GM12878 (cell line): ENCODE results near the gene CYSLTR2. TPM values are rescaled to one million over a fixed set of nuclear protein-coding genes. Genes with fewer than 3 reads are reported as not detected.

Experiments used
- ATAC-seq: fragments of 200-7000 bp; cut with Tn5 transposase; 3 replicates; pipeline ENCODE4 v1.9.1; 2020; ENCODE audit warnings: mild to moderate bottlenecking, moderate library complexity
- BruUV-seq: library from RNA; stranded (reverse); fragments of 400-500 nt; replicated peaks from 2 replicates; lab custom pipeline; 2021; lab: Mats Ljungman, UMichigan
- CTCF ChIA-PET: fragments of 300-600 bp; sonication (Branson Sonifier 250); formaldehyde crosslinking; extraction: SDS; loops from one replicate; lab custom pipeline; 2021; ENCODE audit warnings: inconsistent platforms; lab: Yijun Ruan, JAX
- POLR2A ChIA-PET: fragments of 350-600 bp; formaldehyde crosslinking; extraction: SDS; loops from one replicate; lab custom pipeline; 2021; ENCODE audit warnings: inconsistent platforms; lab: Charles Lee
- RAD21 ChIA-PET: fragments of 300-600 bp; sonication (Branson Sonifier 250); formaldehyde crosslinking; loops from one replicate; lab custom pipeline; 2023; ENCODE audit warnings: antibody characterized with exemption; ENCODE audit not compliant: unreplicated experiment; lab: Charles Lee
- SMC1A ChIA-PET: fragments of 300-600 bp; sonication (Branson Sonifier 250); formaldehyde crosslinking; loops from one replicate; lab custom pipeline; 2023; ENCODE audit not compliant: unreplicated experiment, uncharacterized antibody; lab: Charles Lee
- DNase-seq: peaks from one replicate; pipeline ENCODE4 v3.0.0-alpha.2; 2011; ENCODE audit warnings: low read depth, low spot score
- FAIRE-seq: peaks from 3 replicates; lab custom pipeline; 2011; peaks lifted over from hg19 to GRCh38; lab: Jason Lieb, UNC
- H2AFZ ChIP-seq: 2 replicates; pipeline ENCODE4 v1.6.0; 2011; ENCODE audit warnings: low read depth, low read length, control low read depth; ENCODE audit not compliant: control insufficient read depth
- H3K27ac ChIP-seq: 2 replicates; pipeline ENCODE4 v1.5.1; 2011; ENCODE audit warnings: control low read depth; ENCODE audit not compliant: control insufficient read depth, insufficient read depth
- H3K27me3 ChIP-seq, 2 experiments: replicated peaks in 1 of 2; 2 replicates each; pipeline versions ENCODE4 v1.6.0 to v1.6.1; 2011; ENCODE audit warnings: low read length in 1 of 2; ENCODE audit not compliant: control insufficient read depth in 2 of 2, insufficient read depth in 2 of 2
- H3K36me3 ChIP-seq, 2 experiments: 2 replicates each; pipeline ENCODE4 v1.5.1; 2011; ENCODE audit warnings: low read length in 1 of 2; ENCODE audit not compliant: control insufficient read depth in 2 of 2, insufficient read depth in 2 of 2
- H3K4me1 ChIP-seq: 2 replicates; pipeline ENCODE4 v1.6.1; 2011; ENCODE audit warnings: mild to moderate bottlenecking, low read length, moderate library complexity, mixed read lengths; ENCODE audit not compliant: control insufficient read depth, insufficient read depth
- H3K4me2 ChIP-seq: 2 replicates; pipeline ENCODE4 v1.6.0; 2011; ENCODE audit warnings: control low read depth; ENCODE audit not compliant: control insufficient read depth, insufficient read depth
- H3K4me3 ChIP-seq: fragments of 200-600 bp; sonication (generic); 2 replicates; pipeline ENCODE4 v1.5.1; 2016
- H3K79me2 ChIP-seq: 2 replicates; pipeline ENCODE4 v1.6.0; 2011; ENCODE audit warnings: low read length; ENCODE audit not compliant: control insufficient read depth, insufficient read depth
- H3K9ac ChIP-seq: 2 replicates; pipeline ENCODE4 v1.8.0; 2011; ENCODE audit warnings: low read length, control low read depth, mixed read lengths; ENCODE audit not compliant: control insufficient read depth, insufficient read depth
- H3K9me3 ChIP-seq: replicated peaks from 3 replicates; pipeline ENCODE4 v1.5.1; 2011; ENCODE audit warnings: mild to moderate bottlenecking, low read length; ENCODE audit not compliant: control insufficient read depth, insufficient read depth
- H4K20me1 ChIP-seq: 2 replicates; pipeline ENCODE4 v1.6.0; 2011; ENCODE audit not compliant: control insufficient read depth, insufficient read depth
- FOXK2 ChIP-seq: fragments of 450-650 bp; IDR thresholded peaks from 2 replicates; pipeline ENCODE4 v1.6.1; 2017; ENCODE audit warnings: mild to moderate bottlenecking, moderate library complexity
- GATAD2B ChIP-seq: fragments of 450-650 bp; conservative IDR thresholded peaks from 2 replicates; pipeline ENCODE4 v1.6.1; 2017; ENCODE audit warnings: low read depth, mild to moderate bottlenecking, moderate library complexity
- RAD21 ChIP-seq: IDR thresholded peaks from 2 replicates; pipeline ENCODE4 v1.6.1; 2011; ENCODE audit warnings: mild to moderate bottlenecking, low read depth, low read length, moderate library complexity; ENCODE audit not compliant: insufficient read depth
- RCOR1 ChIP-seq: conservative IDR thresholded peaks from 2 replicates; pipeline ENCODE4 v1.6.1; 2012; ENCODE audit warnings: low read depth, low read length, improper control_type of control experiment
- ZSCAN29 ChIP-seq: fragments of 450-650 bp; IDR thresholded peaks from 2 replicates; pipeline ENCODE4 v1.6.1; 2017; ENCODE audit warnings: mild to moderate bottlenecking, moderate library complexity
- whole genome bisulfite sequencing: methylation state at CpG from one replicate; pipeline ENCODE4 v1.1.6; 2016; ENCODE audit warnings: low lambda C conversion rate; ENCODE audit not compliant: insufficient replicate concordance, insufficient coverage; ENCODE audit errors: missing lambda C conversion rate; 5-methylcytosine and 5-hydroxymethylcytosine counted together
- in situ Hi-C: fragments of 300-500 bp; cut with MboI; formaldehyde crosslinking; loops from 9 replicates; pipeline ENCODE4 v1.14.3; 2018; ENCODE audit warnings: mixed read lengths
- intact Hi-C: fragments of 100-400 bp; cut with micrococcal nuclease; formaldehyde crosslinking; loops from one replicate; pipeline ENCODE4 v1.14.2; 2022; ENCODE audit not compliant: unreplicated experiment
- polyA plus RNA-seq, 11 experiments: library from polyadenylated mRNA; depleted of rRNA in 4 of 11; unstranded in 6 of 11; stranded (reverse) in 5 of 11; fragments of >200 nt; fragmentation: Nextera tagmentation in 4 of 11; fragmentation: Illumina TruSeq in 1 of 11; extraction: Ambion mirVana in 4 of 11; extraction: Trizol in 1 of 11; gene quantifications; 1 replicate in 1 of 11; 2 replicates in 10 of 11; pipeline versions ENCODE4 v1.2.1 to v1.2.3, GENCODE V29; 2011 to 2016; ENCODE audit warnings: inconsistent platforms in 2 of 11, missing spikeins in 2 of 11, low read depth in 1 of 11
- total RNA-seq, 4 experiments: library from RNA; depleted of rRNA in 3 of 4; stranded (reverse); fragments of >200 nt in 3 of 4; fragmentation: Illumina TruSeq in 1 of 4; extraction: Trizol in 1 of 4; gene quantifications; 2 replicates each; pipeline versions ENCODE4 v1.2.1 to v1.2.3, GENCODE V29; 2013 to 2021
- TF ChIP-seq, protein P1 (sequence below): fragments of 450-650 bp; formaldehyde crosslinking; IDR thresholded peaks from 2 replicates; pipeline ENCODE4 v1.4.0; 2022; ENCODE audit warnings: mild to moderate bottlenecking, moderate library complexity
- TF ChIP-seq, protein P2 (sequence below): fragments of 450-650 bp; IDR thresholded peaks from 2 replicates; pipeline ENCODE4 v1.6.1; 2017; ENCODE audit warnings: mild to moderate bottlenecking, moderate library complexity

CYSLTR2 gene
- total and polyA plus RNA-seq, 10 of the 15 experiments (the other 5 are each of a cell fraction or from before 2014, with no cell fraction given) = 0.02 to 0.08 (median 0.03) TPM; not detected in 5

DNA sequence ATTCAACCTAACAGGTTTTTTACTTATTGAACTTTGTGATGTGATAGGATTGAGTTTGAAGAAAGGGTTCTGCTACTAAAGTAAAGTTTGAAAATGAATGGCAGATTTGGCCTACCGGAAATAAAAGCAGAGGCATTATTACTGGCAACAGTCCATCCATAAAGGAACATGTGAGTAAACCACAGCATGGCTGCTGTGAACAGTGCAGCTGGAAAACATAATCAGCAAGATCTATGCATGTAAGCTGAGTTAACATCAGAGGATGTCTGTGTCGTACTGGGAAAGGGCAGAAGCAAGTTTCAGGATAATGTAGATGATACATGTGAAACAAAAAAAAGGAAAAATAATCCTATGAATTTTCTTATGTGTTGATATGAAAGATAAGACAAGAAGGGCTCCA is 87.6 kb downstream of the CYSLTR2 start:
- TF ChIP-seq FOXK2 (no peak), ZSCAN29 (no peak)
- H3K27me3 ChIP-seq = no peaks in the 10 kb centered on the region
- H4K20me1 ChIP-seq = no peaks in the 10 kb centered on the region
- no peak for FAIRE-seq
- SMC1A ChIA-PET = no interaction called here
- intact Hi-C loops (no loop called here), in situ Hi-C loops (no loop called here)
- RAD21 ChIA-PET = interaction anchor here (1.0 kb wide), 1 partner anchor 173 kb away, joined by 3 read pairs; no protein-coding TSS in a partner anchor
- H3K79me2 ChIP-seq = no peaks in the 10 kb centered on the region
- 15% methylated on average over 2 of the region's 2 CpGs for WGBS
- DNase-seq = no peak
- no peak overlapping the region for H3K4me2 ChIP-seq
- no peak overlapping the region for H3K27ac ChIP-seq
- no TSS peak for BruUV-seq
- H3K9me3 ChIP-seq = no peaks in the 10 kb centered on the region
- POLR2A ChIA-PET = no interaction called here
- H2AFZ ChIP-seq = no peak overlapping the region
- H3K9ac ChIP-seq = no peak overlapping the region
- CTCF ChIA-PET = no interaction called here
- no peak overlapping the region for H3K4me3 ChIP-seq
- H3K4me1 ChIP-seq = no peaks in the 10 kb centered on the region
- H3K36me3 ChIP-seq = no peaks in the 10 kb centered on the region
- ATAC-seq = no peak

DNA sequence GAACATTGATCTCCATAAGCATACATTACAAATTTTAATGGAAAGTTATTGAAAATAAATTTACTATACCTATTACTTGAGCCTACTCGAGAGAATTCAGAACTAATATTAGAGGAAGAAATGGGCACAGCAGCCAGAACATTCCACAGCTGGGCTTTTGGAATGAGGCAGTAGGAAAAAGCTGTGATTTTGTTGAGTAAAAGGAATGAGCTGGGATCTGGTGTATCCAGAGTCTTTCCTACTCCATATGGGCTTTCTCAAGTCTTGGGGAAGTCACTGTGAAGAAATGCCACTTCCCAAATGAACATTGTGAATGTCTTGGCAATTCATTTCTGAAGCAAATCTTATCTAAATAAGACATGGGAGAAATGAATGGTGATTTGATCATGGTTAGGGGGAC is 93.1 kb downstream of the CYSLTR2 start:
- ChIA-PET CTCF (interaction anchor here (0.7 to 6.8 kb wide), 3 partner anchors 15 to 680 kb away, joined by 3 to 73 read pairs (median 3); no protein-coding TSS in a partner anchor), POLR2A (no interaction called here), RAD21 (no interaction called here), SMC1A (no interaction called here)
- Histone ChIP-seq H3K4me3 (no peak overlapping the region), H3K36me3 (no peaks in the 10 kb centered on the region), H3K9ac (no peak overlapping the region), H3K4me1 (peaks cover 10% of the 10 kb centered on the region), H3K27me3 (no peaks in the 10 kb centered on the region; a peak in 1 of 4 replicates), H3K4me2 (no peak overlapping the region), H3K9me3 (no peaks in the 10 kb centered on the region), H4K20me1 (no peaks in the 10 kb centered on the region), H3K27ac (no peak overlapping the region), H2AFZ (no peak overlapping the region), H3K79me2 (no peaks in the 10 kb centered on the region)
- intact Hi-C loops (no loop called here), in situ Hi-C loops (no loop called here)
- ATAC-seq = no peak
- no TSS peak for BruUV-seq
- TF ChIP-seq, protein P1, sequence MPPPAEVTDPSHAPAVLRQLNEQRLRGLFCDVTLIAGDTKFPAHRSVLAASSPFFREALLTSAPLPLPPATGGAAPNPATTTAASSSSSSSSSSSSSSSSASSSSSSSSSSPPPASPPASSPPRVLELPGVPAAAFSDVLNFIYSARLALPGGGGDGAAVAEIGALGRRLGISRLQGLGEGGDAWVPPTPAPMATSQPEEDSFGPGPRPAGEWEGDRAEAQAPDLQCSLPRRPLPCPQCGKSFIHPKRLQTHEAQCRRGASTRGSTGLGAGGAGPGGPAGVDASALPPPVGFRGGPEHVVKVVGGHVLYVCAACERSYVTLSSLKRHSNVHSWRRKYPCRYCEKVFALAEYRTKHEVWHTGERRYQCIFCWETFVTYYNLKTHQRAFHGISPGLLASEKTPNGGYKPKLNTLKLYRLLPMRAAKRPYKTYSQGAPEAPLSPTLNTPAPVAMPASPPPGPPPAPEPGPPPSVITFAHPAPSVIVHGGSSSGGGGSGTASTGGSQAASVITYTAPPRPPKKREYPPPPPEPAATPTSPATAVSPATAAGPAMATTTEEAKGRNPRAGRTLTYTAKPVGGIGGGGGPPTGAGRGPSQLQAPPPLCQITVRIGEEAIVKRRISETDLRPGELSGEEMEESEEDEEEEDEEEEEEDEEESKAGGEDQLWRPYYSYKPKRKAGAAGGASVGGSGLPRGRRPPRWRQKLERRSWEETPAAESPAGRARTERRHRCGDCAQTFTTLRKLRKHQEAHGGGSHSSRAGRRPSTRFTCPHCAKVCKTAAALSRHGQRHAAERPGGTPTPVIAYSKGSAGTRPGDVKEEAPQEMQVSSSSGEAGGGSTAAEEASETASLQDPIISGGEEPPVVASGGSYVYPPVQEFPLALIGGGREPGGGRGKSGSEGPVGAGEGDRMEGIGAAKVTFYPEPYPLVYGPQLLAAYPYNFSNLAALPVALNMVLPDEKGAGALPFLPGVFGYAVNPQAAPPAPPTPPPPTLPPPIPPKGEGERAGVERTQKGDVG = no peak
- TF ChIP-seq RAD21 (no peak), ZSCAN29 (no peak), RCOR1 (no peak), GATAD2B (no peak)
- TF ChIP-seq, protein P2, sequence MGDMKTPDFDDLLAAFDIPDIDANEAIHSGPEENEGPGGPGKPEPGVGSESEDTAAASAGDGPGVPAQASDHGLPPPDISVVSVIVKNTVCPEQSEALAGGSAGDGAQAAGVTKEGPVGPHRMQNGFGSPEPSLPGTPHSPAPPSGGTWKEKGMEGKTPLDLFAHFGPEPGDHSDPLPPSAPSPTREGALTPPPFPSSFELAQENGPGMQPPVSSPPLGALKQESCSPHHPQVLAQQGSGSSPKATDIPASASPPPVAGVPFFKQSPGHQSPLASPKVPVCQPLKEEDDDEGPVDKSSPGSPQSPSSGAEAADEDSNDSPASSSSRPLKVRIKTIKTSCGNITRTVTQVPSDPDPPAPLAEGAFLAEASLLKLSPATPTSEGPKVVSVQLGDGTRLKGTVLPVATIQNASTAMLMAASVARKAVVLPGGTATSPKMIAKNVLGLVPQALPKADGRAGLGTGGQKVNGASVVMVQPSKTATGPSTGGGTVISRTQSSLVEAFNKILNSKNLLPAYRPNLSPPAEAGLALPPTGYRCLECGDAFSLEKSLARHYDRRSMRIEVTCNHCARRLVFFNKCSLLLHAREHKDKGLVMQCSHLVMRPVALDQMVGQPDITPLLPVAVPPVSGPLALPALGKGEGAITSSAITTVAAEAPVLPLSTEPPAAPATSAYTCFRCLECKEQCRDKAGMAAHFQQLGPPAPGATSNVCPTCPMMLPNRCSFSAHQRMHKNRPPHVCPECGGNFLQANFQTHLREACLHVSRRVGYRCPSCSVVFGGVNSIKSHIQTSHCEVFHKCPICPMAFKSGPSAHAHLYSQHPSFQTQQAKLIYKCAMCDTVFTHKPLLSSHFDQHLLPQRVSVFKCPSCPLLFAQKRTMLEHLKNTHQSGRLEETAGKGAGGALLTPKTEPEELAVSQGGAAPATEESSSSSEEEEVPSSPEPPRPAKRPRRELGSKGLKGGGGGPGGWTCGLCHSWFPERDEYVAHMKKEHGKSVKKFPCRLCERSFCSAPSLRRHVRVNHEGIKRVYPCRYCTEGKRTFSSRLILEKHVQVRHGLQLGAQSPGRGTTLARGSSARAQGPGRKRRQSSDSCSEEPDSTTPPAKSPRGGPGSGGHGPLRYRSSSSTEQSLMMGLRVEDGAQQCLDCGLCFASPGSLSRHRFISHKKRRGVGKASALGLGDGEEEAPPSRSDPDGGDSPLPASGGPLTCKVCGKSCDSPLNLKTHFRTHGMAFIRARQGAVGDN = no peak
- FAIRE-seq = no peak
- WGBS = 43% methylated on average over 1 of the region's 1 CpG
- DNase-seq = no peak
